Measurements from ENCODE around the gene AKAP7. TPM values are rescaled to one million over a fixed set of nuclear protein-coding genes. Genes with fewer than 3 reads are reported as not detected.

The AKAP7 gene
- total and polyA plus RNA-seq, 12 donors = 1.8 to 15.4 (median 8.7) TPM

DNA sequence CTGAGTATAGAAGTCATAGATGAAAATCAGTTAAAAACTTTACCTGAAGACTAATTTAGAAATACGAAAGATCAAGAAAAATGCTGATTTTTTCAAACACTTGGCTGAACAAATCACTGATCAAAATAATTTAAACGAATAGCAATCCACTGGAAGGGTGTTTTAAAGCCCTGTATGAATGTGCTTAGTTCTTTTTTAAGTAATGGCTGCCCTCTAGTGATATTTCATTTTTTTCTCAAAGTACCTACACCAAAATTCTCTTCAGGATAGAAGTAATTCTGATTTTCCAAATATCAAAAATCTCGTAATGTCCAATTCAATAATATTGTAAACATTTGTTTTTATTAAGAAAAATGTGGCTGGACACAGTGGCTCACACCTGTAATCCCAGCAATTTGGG, 32.5 kb downstream of the AKAP7 start:
- no peak overlapping the region for H3K4me3 ChIP-seq
- H3K27ac ChIP-seq = no peak overlapping the region
- TF ChIP-seq, protein P1, sequence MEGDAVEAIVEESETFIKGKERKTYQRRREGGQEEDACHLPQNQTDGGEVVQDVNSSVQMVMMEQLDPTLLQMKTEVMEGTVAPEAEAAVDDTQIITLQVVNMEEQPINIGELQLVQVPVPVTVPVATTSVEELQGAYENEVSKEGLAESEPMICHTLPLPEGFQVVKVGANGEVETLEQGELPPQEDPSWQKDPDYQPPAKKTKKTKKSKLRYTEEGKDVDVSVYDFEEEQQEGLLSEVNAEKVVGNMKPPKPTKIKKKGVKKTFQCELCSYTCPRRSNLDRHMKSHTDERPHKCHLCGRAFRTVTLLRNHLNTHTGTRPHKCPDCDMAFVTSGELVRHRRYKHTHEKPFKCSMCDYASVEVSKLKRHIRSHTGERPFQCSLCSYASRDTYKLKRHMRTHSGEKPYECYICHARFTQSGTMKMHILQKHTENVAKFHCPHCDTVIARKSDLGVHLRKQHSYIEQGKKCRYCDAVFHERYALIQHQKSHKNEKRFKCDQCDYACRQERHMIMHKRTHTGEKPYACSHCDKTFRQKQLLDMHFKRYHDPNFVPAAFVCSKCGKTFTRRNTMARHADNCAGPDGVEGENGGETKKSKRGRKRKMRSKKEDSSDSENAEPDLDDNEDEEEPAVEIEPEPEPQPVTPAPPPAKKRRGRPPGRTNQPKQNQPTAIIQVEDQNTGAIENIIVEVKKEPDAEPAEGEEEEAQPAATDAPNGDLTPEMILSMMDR (IDR thresholded peaks at IDR 0.05) = peak in 6 of 9 donors; percentile 18 to 29 (median 24)
- ATAC-seq = no peak
- DNase-seq = no peak
- H3K36me3 ChIP-seq = peaks cover 0 to 43% (median 0%) of the 10 kb centered on the region in 9 donors
- 73% methylated on average over 3 of the region's 3 CpGs for WGBS, 2 donors
- H3K4me1 ChIP-seq = peaks cover 0 to 8% (median 0%) of the 10 kb centered on the region in 9 donors
- H3K27me3 ChIP-seq = no peaks in the 10 kb centered on the region
- intact Hi-C loops (cut with DNase I) = loop anchor here in 1 of 10 donors (10.0 kb wide), 1 partner anchor 843 kb away; no protein-coding TSS in a partner anchor
- H3K9me3 ChIP-seq = no peaks in the 10 kb centered on the region

DNA sequence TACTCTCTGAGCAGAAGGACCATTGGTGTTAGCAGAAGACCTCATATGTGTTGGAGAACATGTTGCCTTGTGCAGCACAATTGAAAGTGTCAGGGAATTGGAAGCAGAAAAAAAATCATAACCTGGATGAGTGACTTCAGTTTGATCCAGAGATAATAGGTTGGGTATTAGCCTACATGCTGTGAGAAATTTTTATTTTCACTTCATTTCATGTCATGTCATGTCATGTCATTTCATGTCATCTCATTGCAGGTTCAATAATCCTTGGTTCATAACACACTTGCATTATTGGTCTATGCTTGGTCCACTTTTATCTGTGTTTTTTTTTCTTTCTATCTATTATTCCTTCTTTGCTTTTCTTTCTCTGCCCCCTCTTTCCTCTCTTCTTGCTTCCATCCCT, 34.3 kb downstream of the AKAP7 start:
- intact Hi-C loops (cut with DNase I) = loop anchor here in 1 of 10 donors (10.0 kb wide), 1 partner anchor 845 kb away; no protein-coding TSS in a partner anchor
- H3K27ac ChIP-seq = no peak overlapping the region
- H3K4me3 ChIP-seq = no peak overlapping the region
- peaks cover 0 to 8% (median 0%) of the 10 kb centered on the region in 9 donors for H3K4me1 ChIP-seq
- H3K9me3 ChIP-seq = no peaks in the 10 kb centered on the region
- peaks cover 0 to 42% (median 0%) of the 10 kb centered on the region in 9 donors for H3K36me3 ChIP-seq
- ATAC-seq = no peak
- TF ChIP-seq, protein P1 (IDR thresholded peaks at IDR 0.05) = no peak
- no peaks in the 10 kb centered on the region for H3K27me3 ChIP-seq
- no peak for DNase-seq

DNA sequence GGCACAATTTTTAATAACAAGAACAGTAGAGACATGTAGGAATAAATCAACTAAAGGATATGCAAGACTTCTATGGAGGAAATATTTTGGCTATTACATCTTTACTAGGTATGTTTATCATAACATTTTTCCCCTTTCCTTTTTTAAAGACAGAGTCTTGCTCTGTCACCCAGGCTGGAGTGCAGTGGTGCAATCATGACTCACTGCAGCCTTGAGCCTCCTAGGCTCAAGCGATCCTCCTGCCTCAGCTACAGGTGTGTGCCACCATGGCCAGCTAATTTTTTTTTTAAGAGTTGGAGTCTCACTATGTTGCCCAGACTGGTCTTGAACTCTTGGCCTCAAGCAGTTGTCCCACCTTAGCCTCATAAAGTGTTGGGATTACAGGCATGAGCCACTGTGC, 37.0 kb downstream of the AKAP7 start:
- no peak overlapping the region for H3K27ac ChIP-seq
- H3K27me3 ChIP-seq = no peaks in the 10 kb centered on the region
- H3K9me3 ChIP-seq = no peaks in the 10 kb centered on the region
- ATAC-seq (no peak), DNase-seq (no peak)
- 93 to 100% methylated on average over 1 of the region's 1 CpG for WGBS, 2 donors
- no peak overlapping the region for H3K4me3 ChIP-seq
- H3K4me1 ChIP-seq = peaks cover 0 to 8% (median 0%) of the 10 kb centered on the region in 9 donors
- intact Hi-C loops (cut with DNase I) = no loop called here
- TF ChIP-seq, protein P1 (IDR thresholded peaks at IDR 0.05) = no peak
- H3K36me3 ChIP-seq = peaks cover 0 to 40% (median 0%) of the 10 kb centered on the region in 9 donors

DNA sequence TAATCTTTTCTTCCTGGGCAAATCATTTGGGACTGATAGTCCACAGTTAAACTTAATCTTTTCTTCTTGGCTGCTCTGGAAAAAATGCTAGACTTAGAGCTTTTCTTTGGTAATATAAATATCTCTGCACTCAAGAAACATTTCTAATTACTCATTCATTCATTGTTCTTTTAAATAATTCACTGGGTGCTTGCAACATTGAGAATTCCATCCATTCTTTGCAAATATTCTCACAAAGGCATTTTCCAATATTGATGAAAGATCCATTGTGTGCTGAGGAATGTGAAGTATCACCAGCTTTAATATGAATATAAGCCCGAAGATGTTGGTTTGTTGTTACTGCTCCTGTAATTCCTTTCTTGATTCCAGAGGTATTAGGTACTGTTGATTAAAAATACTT, 38.4 kb downstream of the AKAP7 start:
- no peak for ATAC-seq
- TF ChIP-seq, protein P1 (IDR thresholded peaks at IDR 0.05) = no peak
- 66 to 74% methylated on average over 1 of the region's 1 CpG for WGBS, 2 donors

More for the DNA sequence above, 38.4 kb downstream of the AKAP7 start:
- H3K27ac ChIP-seq = no peak overlapping the region
- no peak overlapping the region for H3K4me3 ChIP-seq
- intact Hi-C loops (cut with DNase I) = no loop called here
- H3K9me3 ChIP-seq = no peaks in the 10 kb centered on the region
- no peak for DNase-seq
- peaks cover 0 to 40% (median 0%) of the 10 kb centered on the region in 9 donors for H3K36me3 ChIP-seq
- H3K4me1 ChIP-seq = peaks cover 0 to 8% (median 0%) of the 10 kb centered on the region in 9 donors
- H3K27me3 ChIP-seq = no peaks in the 10 kb centered on the region
